GM19193 (cell line): ENCODE measurements around the gene UNC13A.

ENCODE experiments used
- POLR2A ChIP-seq: IDR thresholded peaks from 4 replicates; pipeline ENCODE4 v1.6.1; 2011; ENCODE audit not compliant: insufficient read depth, insufficient read length; ENCODE audit errors: extremely low read depth

The UNC13A gene

DNA sequence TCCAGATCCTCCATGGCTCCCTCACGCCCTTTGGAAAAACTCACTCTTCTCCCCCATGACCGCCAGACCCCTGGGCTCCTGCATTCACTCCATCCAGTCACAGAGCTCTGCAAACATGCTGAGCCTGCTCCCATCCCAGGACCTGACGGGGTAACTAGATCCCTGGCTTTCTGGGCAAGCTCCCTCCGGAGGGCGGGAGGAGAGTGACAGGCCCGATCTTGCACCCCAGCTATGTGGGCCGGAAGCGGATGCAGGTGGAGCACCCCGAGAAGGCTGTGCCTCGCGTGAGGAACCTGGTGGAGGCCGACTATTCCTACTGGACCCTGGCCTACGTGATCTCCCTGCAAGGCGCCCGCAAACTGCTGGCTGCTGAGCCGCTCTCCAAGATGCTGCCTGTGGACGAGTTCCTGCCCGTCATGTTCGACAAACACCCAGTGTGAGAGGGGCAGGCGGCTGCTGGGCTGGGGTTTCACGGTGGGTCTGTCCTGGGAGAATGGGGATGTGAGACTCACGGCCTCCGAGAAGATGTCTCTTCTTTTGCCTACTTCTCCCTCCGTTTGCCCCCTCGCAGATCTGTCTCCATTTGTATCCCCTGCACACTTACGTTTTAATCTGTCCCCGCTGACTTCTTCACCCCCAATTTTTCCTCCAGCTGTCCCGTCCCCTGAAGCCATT is 107.5 kb downstream of the UNC13A start:
- TF ChIP-seq POLR2A = no peak

DNA sequence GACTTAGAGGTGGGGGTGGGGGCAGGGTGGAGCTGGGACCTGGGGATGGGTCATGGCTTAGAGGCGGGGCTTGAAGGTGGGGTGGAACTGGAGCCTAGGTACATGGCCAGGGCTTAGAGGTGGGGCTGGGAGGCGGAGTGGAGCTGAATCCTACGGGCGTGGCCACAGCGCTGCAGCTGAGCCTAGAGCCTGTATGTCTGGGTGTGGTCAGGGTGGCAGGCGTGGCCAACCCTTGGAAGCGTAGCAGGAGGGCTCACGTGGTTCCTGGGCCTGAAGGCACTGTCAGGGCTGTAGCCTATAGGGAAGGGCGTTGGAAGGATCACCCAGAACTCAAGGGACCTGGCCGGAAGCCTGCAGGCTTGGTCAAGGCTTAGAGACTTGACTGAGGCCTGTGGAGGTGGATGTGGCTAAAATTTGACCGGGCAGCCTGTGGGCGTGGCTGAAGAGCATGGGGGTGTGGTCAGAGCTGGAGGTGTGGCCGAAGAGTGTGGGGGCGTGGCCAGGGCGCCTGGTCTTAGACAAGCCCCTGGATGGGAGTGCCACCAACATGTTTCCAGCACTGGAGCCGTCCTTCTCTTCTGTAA is 108.4 kb downstream of the UNC13A start:
- TF ChIP-seq POLR2A = no peak

DNA sequence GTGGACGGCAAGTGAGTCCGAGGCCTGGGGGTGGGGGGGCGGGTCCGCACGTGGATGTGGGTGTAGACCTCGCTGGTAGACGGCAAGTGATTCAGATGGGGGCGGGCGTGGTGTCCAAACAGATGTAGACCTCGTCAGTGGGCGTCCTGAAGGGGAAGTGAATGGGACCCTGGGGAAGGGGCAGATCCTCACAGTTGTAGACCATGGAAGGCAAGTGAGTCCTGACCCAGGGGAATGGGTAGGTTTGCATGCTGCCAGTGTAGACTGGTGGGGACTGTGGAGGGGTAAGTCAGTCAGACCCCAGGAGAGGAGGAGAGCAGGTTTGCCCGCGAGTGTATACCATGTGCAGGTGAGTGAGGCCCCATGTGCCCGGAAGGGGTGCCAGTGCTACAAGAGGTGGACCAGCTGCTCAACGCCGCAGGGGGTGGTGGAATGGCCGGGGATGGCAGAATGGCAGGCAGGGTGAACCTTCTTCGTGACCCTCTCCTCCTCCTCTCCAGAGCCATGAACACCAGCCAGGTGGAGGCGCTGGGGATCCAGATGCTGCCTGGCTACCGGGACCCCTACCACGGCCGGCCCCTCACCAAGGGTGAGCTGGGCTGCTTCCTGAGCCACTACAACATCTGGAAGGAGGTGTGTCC is 110.6 kb downstream of the UNC13A start:
- TF ChIP-seq POLR2A = no peak

DNA sequence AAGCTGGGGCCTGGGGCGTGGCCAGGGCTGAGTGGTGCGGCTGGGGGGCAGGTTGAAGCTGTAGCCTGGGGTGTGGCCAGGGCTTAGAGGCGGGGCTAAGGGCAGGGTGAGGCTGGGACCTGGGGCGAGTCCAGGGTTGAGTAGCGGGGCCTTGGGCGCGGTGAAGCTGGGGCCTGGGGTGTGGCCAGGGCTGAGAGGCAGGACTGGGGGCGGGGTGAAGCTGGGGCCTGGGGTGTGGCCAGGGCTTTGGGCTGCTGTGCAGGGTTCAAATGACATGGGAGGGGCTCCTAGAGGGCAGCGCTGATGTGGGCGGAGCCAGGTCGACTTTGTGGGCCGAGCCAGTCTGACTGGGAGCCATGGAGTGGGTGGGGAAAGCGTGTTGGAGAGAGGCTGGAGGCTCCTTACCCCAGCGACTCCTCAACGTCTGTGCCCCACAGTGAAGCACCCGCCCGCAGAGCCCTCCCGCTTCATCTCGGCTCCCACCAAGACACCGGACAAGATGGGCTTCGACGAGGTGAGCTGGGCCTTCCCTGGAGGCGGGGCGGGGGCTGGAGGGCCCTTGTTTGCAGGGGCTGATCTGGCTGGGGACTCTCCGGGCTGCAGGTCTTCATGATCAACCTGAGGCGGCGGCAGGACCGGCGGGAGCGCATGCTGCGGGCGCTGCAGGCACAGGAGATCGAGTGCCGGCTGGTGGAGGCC is 111.2 kb downstream of the UNC13A start:
- TF ChIP-seq POLR2A = no peak

DNA sequence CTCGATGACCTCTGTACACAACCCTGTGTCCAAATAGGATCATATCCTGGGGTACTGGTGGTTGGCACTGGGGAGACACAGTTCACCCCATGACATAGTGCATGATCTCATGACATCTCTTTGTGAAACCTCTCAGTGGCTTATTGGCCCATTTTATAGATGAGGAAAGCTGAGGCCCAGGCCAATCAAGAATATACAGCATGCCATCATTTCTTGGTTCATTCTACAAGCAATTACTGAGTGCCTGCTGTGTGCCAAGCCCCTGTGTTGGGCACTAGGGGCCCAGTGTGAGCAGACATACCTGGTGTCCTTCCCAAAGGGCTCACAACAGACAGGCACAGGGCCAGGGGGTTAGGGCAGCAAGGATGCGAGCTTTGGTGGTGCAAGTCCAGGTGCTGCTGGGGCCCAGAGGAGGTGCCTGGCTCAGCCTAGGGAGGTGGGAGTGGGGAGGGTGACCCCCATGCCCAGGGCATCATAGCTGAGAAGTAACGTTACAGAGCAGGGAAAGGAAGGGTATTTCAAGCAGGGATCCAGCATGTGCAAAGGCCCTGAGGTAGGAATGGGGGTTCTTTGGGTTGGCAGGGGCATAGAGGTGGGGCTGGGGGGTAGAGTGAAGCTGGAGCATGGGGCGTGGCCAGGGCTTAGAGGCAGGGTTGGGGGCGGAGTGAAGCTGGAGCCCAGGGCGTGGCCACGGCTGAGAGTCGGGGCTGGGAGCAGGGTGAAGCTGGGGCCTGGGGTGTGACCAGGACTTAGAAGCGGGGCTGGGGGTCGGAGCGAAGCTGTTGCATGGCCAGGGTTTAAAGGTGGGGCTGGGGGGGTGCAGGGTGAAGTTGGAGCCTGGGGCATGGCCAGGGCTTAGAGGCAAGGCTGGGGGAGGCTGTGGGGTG is 112.0 kb downstream of the UNC13A start:
- TF ChIP-seq POLR2A = no peak

DNA sequence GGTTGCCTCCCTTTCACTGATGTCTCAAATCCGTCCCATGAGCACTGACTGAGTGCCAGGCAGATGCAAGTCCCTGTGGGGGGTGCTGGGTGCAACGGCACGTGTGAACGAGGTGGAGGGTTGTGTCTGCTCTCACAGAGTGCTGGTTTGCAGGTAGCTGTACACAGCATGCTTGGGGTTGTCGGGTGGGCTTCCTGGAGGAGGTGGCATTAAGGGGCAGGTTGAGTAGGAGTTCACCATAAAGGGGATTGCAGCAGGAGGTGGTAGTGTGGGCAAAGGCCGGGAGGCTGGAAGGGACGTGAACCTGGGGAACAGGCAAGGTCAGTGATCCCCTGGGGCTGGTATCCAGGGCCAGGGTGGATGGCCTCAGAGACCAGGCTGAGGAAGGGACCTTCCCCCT is 115.5 kb downstream of the UNC13A start:
- TF ChIP-seq POLR2A = no peak

DNA sequence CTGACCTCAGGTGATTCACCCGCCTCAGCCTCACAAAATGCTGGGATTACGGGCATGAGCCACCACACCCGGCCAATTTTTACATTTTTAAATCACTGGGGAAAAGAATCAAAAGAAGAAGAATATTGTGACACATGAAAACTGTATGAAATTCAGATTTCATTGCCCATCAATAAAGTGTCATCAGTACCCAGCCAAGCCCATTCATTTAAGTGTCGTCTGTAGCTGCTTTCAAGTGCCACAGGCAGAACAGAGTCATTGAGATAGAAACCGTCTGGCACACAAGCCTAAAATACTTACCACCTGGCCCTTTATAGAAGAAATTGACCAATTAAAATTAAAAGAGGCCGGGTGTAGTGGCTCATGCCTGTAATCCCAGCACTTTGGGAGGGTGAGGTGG is 117.4 kb downstream of the UNC13A start:
- no peak for TF ChIP-seq POLR2A

DNA sequence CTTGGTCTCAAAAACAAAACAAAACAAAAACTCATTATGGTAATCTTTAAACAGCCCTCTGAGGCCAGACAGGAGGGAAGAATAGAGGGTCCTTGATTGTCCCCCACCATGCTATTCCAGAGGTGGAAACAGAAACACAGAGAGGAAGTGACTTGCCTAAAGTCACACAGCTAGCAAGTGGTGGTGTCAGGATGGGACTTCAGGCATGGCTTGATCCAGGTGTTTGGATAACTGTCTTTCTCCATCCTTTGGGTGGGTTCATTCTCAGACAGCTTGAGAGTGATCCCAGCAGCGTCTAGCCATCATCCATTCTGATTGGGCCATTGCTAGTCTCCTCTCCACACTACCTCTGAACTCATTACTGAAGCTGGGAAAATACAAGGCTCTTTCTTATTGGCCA is 120.2 kb downstream of the UNC13A start:
- no peak for TF ChIP-seq POLR2A

DNA sequence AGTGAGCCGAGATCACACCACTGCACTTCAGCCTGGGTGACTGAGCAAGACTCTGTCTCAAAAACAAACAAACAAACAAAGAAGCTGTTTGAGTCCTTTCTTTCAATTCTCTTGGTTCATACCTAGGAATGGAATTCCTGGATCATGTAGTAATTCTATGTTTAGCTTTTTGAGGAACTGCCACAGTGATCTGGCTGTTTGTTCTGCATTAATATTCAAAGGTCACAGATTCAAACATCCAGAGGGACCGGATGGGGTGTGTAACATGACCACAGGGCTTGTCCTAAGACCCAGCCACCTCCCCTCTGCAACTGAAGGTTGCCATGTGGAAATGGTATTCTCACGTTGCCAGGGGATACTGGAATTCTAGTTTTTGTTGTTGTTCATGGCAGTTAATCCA is 122.5 kb downstream of the UNC13A start:
- no peak for TF ChIP-seq POLR2A

DNA sequence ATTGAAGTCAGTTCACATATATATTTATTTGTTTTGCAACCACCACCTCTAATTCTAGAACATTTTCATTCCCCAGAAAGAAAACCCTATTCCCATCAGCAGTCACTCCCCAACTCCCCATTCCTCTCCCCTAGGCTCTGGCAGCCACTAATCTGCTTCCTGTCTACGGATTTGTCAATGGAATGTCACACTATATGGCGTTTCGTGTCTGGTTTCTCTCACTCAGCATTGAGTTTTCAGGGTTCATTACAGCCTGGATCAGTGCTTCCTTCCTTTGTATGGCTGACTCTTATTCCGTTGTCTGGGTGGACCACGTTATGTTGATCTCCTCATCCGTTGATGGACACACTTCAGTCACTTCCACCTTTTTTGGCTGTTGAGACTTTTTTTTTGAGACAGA is 123.4 kb downstream of the UNC13A start:
- TF ChIP-seq POLR2A = no peak

DNA sequence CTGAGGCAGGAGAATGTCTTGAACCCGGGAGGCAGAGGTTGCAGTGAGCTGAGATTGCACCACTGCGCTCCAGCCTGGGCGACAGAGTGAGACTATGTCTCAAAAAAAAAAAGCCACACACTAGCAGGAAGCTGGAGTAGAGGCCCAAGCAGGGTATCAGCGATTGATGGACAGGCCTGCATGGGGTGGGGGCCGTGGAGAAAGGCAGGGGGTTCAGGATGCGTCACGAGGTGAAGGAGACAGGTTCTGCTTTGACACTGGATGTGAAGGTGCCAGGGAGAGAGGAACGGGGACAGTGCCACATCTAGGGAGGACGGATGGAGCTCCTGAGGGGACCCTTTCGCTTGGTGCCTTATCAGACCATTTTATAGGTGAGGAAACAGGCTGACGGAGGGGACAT is 125.6 kb downstream of the UNC13A start:
- TF ChIP-seq POLR2A = no peak

DNA sequence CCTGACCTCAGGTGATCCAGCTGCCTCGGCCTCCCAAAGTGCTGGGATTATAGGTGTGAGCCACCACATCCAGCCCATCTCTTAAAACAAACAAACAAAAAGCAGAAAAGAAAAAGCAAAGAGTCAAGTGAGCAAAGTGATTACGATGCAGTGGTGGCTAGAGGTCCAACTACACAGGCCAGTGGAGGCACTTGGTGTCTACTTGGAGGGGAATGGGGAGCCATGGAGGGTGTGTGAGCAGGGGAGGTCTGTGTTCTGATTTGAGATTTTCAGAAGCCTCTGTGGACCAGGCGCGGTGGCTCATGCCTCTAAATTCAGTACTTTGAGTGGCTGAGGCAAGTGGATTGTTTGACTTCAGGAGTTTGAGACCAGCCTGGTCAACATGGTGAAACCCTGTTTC is 126.1 kb downstream of the UNC13A start:
- TF ChIP-seq POLR2A = no peak

DNA sequence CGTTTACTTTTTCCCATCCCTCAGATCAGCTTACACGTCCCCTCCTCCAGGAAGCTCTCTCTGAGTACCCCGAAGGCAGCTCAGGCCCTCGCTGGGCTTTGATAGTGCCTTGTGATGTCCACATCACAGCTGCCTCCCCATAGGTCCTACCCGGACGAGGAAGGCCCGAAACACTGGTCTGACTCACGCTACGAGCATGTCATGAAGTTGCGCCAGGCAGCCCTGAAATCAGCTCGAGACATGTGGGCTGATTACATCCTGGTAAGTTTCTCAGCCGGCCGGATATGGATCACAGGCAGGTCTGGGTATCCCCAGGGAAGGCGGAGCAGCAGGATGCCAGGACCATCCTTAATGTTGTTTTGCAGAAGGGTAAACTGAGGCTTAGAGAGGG is 128.0 kb downstream of the UNC13A start:
- TF ChIP-seq POLR2A = no peak

DNA sequence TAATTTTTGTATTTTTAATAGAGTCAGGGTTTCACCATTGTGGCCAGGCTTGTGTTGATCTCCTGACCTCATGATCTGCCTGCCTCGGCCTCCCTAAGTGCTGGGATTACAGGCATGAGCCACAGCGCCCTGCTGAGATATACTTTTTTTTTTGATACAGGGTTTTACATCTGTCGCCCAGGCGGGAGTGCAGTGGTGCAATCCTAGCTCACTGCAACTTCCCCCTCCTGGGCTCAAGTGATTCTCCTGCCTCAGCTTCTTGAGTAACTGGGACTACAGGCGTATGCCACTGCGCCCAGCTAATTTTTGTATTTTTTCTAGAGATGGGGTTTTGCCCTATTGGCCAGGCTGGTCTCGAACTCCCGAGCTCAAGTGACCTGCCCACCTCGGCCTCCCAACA is 130.7 kb downstream of the UNC13A start:
- no peak for TF ChIP-seq POLR2A

DNA sequence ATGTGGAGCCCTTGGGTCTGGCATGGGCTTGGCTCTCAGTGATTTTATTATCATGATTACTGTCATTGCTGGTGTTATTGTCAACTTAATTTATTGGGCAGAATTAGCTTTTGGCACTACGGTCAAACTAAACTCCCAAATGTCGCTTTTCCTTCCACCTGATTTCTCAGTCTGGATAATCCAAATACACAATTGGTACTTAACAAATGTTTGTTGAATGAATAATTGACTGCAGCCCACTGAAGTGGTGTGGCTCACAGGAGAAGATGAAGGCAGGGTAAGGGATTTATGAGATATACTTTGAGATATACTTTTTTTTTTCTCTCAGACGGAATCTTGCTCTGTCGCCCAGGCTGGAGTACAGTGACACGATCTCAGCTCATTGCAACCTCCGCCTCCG is 131.2 kb downstream of the UNC13A start:
- no peak for TF ChIP-seq POLR2A
